Cardiac muscle cell (in vitro differentiated cells and primary cell): Measurements from ENCODE around the gene ACAP2. TPM values are rescaled to one million over a fixed set of nuclear protein-coding genes. Genes with fewer than 3 reads are reported as not detected.

Source experiments
- DNase-seq, 2 donors: peaks; one replicate each; pipeline versions ENCODE4 v3.0.0 to v3.0.0-alpha.2; 2010 to 2017; ENCODE audit warnings: low read depth in 1 of 2, low spot score in 1 of 2
- H3K27ac ChIP-seq: fragments of 200-600 bp; sonication (generic); 2 replicates; pipeline ENCODE4 v1.5.1; 2016
- H3K27me3 ChIP-seq: fragments of 200-600 bp; sonication (generic); 2 replicates; pipeline ENCODE4 v1.6.0; 2016; ENCODE audit warnings: control low read depth
- H3K36me3 ChIP-seq: fragments of 200-600 bp; sonication (generic); 2 replicates; pipeline ENCODE4 v1.5.1; 2016; ENCODE audit warnings: control low read depth
- H3K4me1 ChIP-seq: fragments of 200-600 bp; sonication (generic); 2 replicates; pipeline ENCODE4 v1.8.1; 2017; ENCODE audit warnings: low read depth, mild to moderate bottlenecking, mixed run types
- H3K4me3 ChIP-seq: fragments of 200-600 bp; sonication (generic); 2 replicates; pipeline ENCODE4 v1.5.1; 2016; ENCODE audit warnings: mild to moderate bottlenecking
- H3K9me3 ChIP-seq: fragments of 200-600 bp; sonication (generic); 2 replicates; pipeline ENCODE4 v1.5.1; 2017; ENCODE audit warnings: low read depth, mild to moderate bottlenecking, control low read depth
- polyA plus RNA-seq: library from polyadenylated mRNA; unstranded; fragments of >200 nt; fragmentation: Nextera tagmentation; extraction: Ambion mirVana; gene quantifications from 2 replicates; pipeline ENCODE4 v1.2.1, GENCODE V29; 2016
- total RNA-seq: library from RNA; depleted of rRNA; stranded (reverse); fragments of >200 nt; gene quantifications from 2 replicates; pipeline ENCODE4 v1.2.3, GENCODE V29; 2016
- TF ChIP-seq, protein P1 (sequence below): IDR thresholded peaks from 2 replicates; pipeline ENCODE4 v1.5.1; 2012; ENCODE audit warnings: low read depth, mild to moderate bottlenecking, low read length

Gene ACAP2
- total and polyA plus RNA-seq, 2 experiments from 2014 or later: 36.2 to 44.4 TPM

DNA sequence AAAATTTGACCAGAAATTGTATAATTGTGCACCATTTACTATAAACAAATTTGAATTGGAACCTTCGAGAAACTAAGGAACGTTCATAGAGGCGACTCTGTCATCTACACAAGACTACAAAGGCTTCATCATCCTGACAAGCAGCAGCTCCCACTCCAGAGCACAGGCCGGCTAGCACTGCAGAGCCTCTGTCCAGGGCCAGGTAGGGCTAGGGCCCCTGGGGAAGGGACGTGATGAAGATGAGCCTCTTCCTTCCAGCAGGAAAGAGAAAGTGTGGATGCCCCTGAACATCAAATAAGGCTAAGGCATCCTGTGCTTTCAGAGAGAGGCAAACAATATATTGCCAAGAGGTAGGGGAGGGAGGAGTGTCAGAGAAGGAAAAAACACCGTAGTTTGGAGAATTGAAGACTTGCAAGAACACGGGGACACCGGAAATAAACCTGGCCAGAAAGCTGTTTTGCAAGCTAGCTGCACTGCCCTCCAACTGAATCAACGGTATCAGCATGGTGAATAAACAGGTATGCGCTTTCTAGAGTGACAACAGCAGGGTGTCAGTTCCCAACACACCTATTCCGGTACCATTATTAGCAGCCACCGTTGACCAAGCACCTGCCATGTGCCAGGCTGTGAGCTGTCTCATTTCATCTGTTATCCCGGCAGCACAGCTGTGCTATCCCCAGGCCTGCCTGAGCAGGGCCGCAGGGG lies 184.2 kb downstream of the ACAP2 start:
- Histone ChIP-seq H3K9me3 (no peaks in the 10 kb centered on the region), H3K4me1 (peaks cover 12% of the 10 kb centered on the region), H3K27ac (no peak overlapping the region), H3K27me3 (no peaks in the 10 kb centered on the region), H3K4me3 (no peak overlapping the region), H3K36me3 (no peaks in the 10 kb centered on the region)
- TF ChIP-seq, protein P1, sequence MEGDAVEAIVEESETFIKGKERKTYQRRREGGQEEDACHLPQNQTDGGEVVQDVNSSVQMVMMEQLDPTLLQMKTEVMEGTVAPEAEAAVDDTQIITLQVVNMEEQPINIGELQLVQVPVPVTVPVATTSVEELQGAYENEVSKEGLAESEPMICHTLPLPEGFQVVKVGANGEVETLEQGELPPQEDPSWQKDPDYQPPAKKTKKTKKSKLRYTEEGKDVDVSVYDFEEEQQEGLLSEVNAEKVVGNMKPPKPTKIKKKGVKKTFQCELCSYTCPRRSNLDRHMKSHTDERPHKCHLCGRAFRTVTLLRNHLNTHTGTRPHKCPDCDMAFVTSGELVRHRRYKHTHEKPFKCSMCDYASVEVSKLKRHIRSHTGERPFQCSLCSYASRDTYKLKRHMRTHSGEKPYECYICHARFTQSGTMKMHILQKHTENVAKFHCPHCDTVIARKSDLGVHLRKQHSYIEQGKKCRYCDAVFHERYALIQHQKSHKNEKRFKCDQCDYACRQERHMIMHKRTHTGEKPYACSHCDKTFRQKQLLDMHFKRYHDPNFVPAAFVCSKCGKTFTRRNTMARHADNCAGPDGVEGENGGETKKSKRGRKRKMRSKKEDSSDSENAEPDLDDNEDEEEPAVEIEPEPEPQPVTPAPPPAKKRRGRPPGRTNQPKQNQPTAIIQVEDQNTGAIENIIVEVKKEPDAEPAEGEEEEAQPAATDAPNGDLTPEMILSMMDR: no peak
- DNase-seq: no peak

GRCh38 chr3:195257454-195258448 lies 185.1 kb downstream of the ACAP2 start:
- DNase-seq: no peak
- no peak overlapping the region for H3K27ac ChIP-seq
- no peaks in the 10 kb centered on the region for H3K36me3 ChIP-seq
- no peaks in the 10 kb centered on the region for H3K27me3 ChIP-seq
- no peak overlapping the region for H3K4me3 ChIP-seq
- peaks cover 16% of the 10 kb centered on the region for H3K4me1 ChIP-seq
- no peaks in the 10 kb centered on the region for H3K9me3 ChIP-seq
- TF ChIP-seq, protein P1: no peak

- H3K27ac ChIP-seq: no peak overlapping the region
- H3K4me3 ChIP-seq: no peak overlapping the region
- H3K9me3 ChIP-seq: no peaks in the 10 kb centered on the region
- H3K4me1 ChIP-seq: peaks cover 18% of the 10 kb centered on the region
- no peaks in the 10 kb centered on the region for H3K36me3 ChIP-seq
- TF ChIP-seq, protein P1: no peak
- DNase-seq: no peak
- H3K27me3 ChIP-seq: no peaks in the 10 kb centered on the region
These were observed 186.0 kb downstream of the ACAP2 start for GRCh38 chr3:195256639-195257453.

DNA sequence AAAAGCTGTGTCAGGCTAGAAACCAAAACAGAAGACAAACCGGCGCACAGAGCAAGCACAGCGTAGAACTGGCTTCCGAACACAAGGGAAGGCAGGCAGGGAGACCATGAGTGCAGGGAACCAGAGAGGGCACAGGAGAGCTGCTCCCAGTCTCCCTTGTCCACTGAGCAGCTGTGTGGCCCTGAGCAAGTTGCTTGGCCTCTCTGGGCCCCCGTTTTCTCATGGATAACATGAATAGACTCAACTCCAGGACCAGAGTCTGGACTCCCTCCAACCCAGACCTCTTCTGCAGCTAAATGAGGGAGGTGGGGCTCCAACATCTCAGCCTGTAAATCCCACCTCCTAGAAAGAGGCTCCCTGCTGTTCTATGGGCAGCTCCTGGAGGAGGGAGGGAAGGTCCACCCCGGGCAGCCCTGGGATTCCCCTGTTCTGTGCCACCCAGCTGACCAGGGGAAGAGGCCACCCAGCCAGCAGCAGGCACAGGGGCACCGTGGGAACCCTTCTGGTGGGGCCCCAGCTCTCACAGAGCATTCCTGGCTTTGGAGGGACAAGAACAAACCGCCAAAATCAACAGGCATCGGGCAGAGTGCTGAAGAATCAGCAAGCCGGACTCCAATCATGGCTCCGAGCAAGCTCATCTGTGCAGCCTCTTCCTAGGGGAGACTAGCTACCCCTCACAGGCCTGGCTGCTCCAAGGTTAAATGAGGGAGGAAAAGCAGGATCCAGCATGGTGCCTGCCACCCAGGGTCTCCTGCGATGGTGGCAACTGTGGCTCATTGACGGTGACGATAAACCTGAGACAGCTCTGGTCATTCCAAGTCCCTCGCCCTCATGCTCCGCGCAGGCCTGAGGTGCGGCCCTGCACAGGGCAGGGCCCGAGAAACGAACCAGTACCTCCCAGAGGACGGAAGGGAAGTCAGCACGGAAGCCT lies 187.0 kb downstream of the ACAP2 start:
- no peak overlapping the region for H3K27ac ChIP-seq
- H3K4me1 ChIP-seq: peaks cover 18% of the 10 kb centered on the region
- TF ChIP-seq, protein P1: no peak
- H3K9me3 ChIP-seq: no peaks in the 10 kb centered on the region
- H3K36me3 ChIP-seq: no peaks in the 10 kb centered on the region
- no peaks in the 10 kb centered on the region for H3K27me3 ChIP-seq
- DNase-seq: no peak
- H3K4me3 ChIP-seq: no peak overlapping the region

- Histone ChIP-seq H3K4me1 (peaks cover 16% of the 10 kb centered on the region), H3K36me3 (no peaks in the 10 kb centered on the region), H3K27me3 (no peaks in the 10 kb centered on the region), H3K9me3 (no peaks in the 10 kb centered on the region), H3K4me3 (no peak overlapping the region), H3K27ac (no peak overlapping the region)
- TF ChIP-seq, protein P1: no peak
- no peak for DNase-seq
These were observed 187.7 kb downstream of the ACAP2 start for GRCh38 chr3:195255176-195255500.
